Measurements from ENCODE around the gene KDM4B. TPM values are rescaled to one million over a fixed set of nuclear protein-coding genes. Genes with fewer than 3 reads are reported as not detected.

Gene KDM4B
- total and polyA plus RNA-seq, 12 donors: 12.4 to 35.8 (median 30.3) TPM

DNA sequence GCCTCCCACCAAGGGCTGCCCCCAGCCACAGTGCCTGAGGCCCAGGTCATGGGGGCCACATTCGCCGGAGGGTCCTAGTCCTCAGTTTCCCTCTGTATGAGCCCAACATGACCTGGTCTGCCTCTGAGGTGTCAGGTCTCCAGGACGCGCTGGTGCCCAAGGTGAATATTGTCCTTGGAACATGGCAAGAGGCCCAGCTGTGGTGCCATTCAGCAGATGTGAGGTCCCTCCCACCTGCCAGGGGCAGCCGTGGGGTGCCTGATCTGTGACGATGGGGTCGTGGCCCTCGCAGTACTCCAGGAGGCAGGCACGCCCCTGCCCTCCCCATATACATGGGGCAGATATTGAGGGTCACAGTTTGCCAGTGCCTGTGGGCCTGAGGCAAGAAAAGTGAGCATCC lies 151.9 kb downstream of the KDM4B start:
- Histone ChIP-seq H3K27ac (no peak overlapping the region), H3K9me3 (peaks cover 0 to 4% (median 0%) of the 10 kb centered on the region in 11 donors), H3K27me3 (no peaks in the 10 kb centered on the region), H3K4me1 (peaks cover 0 to 9% (median 7%) of the 10 kb centered on the region in 9 donors), H3K4me3 (no peak overlapping the region), H3K36me3 (peaks cover 0 to 57% (median 6%) of the 10 kb centered on the region in 9 donors)
- DNase-seq (no peak), ATAC-seq (no peak)
- 83 to 86% methylated on average over 9 of the region's 9 CpGs for WGBS, 2 donors
- TF ChIP-seq, protein P1, sequence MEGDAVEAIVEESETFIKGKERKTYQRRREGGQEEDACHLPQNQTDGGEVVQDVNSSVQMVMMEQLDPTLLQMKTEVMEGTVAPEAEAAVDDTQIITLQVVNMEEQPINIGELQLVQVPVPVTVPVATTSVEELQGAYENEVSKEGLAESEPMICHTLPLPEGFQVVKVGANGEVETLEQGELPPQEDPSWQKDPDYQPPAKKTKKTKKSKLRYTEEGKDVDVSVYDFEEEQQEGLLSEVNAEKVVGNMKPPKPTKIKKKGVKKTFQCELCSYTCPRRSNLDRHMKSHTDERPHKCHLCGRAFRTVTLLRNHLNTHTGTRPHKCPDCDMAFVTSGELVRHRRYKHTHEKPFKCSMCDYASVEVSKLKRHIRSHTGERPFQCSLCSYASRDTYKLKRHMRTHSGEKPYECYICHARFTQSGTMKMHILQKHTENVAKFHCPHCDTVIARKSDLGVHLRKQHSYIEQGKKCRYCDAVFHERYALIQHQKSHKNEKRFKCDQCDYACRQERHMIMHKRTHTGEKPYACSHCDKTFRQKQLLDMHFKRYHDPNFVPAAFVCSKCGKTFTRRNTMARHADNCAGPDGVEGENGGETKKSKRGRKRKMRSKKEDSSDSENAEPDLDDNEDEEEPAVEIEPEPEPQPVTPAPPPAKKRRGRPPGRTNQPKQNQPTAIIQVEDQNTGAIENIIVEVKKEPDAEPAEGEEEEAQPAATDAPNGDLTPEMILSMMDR (IDR thresholded peaks at IDR 0.05): no peak
- intact Hi-C loops (cut with DNase I): no loop called here

DNA sequence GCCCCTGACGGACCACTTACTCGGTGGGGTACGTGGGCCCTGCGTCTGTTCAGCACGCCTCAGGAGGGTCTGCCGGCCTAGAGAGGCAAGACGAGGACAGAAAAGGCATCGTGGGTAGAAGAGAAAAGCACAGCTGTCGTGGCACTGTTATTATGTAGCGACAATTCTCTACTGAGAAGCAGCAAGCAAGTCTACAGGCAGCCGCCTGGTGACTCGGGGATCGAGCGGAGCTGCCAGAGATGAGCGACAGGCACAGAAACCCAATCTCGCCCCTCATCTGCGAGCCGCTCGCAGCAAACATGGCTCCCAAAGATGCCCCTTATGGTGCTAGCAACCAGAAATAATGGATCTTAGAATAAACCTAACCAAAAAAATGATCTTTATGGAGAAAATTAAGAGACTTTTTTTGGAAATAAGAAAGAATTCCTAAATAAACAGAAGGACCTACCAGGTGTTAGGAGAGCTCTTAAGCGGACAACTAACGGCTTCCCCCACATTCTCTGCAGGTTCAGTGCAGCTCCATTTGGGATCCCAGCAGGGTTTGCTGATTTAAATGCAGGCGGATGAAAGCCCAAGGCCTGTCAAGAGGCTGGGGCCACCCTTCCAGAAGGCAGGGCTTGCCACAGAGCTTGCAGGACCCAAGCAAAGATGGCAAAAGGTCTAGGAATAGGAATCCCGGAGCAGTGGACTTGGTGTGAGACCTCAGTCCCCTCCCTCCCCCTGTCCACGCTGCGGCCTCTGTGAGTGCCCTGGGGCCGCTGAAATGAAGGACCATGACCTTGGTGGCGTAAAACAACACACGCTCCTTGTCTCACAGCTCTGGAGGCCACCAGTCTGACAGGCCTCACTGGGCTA lies 152.6 kb downstream of the KDM4B start:
- Histone ChIP-seq H3K27me3 (no peaks in the 10 kb centered on the region), H3K9me3 (no peaks in the 10 kb centered on the region), H3K36me3 (peaks cover 0 to 57% (median 6%) of the 10 kb centered on the region in 9 donors), H3K4me3 (no peak overlapping the region), H3K4me1 (peaks cover 1 to 15% (median 13%) of the 10 kb centered on the region in 9 donors), H3K27ac (no peak overlapping the region)
- no peak for ATAC-seq
- TF ChIP-seq, protein P1 (IDR thresholded peaks at IDR 0.05): no peak
- DNase-seq: no peak
- intact Hi-C loops (cut with DNase I): no loop called here
- 94% methylated on average over 28 of the region's 28 CpGs for WGBS, 2 donors

DNA sequence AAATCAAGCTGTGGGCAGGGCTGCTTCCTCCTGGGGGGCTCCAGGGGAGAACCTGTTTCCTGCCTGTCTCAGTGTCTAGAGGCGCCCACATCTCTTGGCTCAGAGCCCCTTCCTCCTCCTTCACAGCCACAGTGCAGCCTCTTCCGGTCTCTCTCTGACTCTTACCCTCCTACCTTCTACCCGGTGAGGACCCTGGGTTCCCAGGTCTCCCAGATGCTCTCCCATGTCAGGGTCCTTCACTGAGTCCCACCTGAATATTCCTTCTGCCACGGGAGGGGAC lies 153.1 kb downstream of the KDM4B start:
- intact Hi-C loops (cut with DNase I): no loop called here
- TF ChIP-seq, protein P1 (IDR thresholded peaks at IDR 0.05): no peak

DNA sequence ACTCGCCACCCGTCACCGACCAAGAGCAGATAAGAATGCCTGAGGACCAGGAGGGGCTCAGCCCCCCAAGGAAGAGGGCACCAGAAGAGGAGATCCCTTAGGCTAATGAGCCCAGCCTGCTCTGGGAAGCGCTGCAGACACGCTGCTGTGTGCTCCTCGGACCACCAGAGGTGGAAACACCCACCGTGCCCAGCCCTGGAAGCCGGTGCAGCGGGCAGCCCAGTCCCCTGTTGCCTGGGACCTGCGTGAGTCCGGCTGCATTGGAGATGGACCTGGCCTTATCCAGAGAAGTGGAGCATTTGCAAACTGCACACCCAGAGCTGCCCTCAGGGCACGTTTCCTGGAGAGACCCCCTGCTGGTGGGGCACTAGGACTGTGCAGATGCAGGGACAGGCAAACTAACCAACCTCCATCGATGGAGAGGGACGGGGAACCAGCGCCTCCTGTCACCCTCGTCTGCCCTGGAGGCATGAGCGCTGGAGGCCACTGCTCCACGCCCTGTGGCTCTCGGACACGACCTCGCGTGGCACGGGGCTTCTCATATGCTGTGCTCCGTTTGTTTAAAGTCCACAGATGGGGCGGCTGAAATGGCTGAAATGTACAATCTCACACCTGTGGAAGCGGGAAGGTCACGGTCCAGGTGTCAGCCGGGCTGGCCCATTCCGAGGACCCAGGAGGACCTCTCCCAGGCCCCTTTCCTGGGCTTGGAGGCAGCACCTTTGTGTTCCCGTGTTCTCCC lies 153.9 kb downstream of the KDM4B start:
- intact Hi-C loops (cut with DNase I): no loop called here
- WGBS, 2 donors: 93% methylated on average over 30 of the region's 30 CpGs
- Histone ChIP-seq H3K4me3 (no peak overlapping the region), H3K27ac (no peak overlapping the region), H3K9me3 (no peaks in the 10 kb centered on the region), H3K4me1 (peaks cover 14 to 29% (median 26%) of the 10 kb centered on the region in 9 donors), H3K27me3 (no peaks in the 10 kb centered on the region), H3K36me3 (peaks cover 0 to 57% (median 6%) of the 10 kb centered on the region in 9 donors)
- ATAC-seq (no peak), DNase-seq (no peak)
- TF ChIP-seq, protein P1 (IDR thresholded peaks at IDR 0.05): no peak

More for the DNA sequence above, 153.1 kb downstream of the KDM4B start:
- H3K36me3 ChIP-seq: peaks cover 0 to 57% (median 6%) of the 10 kb centered on the region in 9 donors
- DNase-seq: no peak
- H3K27me3 ChIP-seq: no peaks in the 10 kb centered on the region
- H3K4me1 ChIP-seq: peaks cover 7 to 21% (median 19%) of the 10 kb centered on the region in 9 donors
- 60 to 61% methylated on average over 4 of the region's 4 CpGs for WGBS, 2 donors
- no peak overlapping the region for H3K4me3 ChIP-seq
- no peak for ATAC-seq
- no peak overlapping the region for H3K27ac ChIP-seq
- no peaks in the 10 kb centered on the region for H3K9me3 ChIP-seq

All from heart right ventricle (tissue), 16 donors.